HEK293T (cell line): Measurements from ENCODE around the gene REC8.

Source experiments
- CTCF ChIA-PET: fragments of 350-600 bp; formaldehyde crosslinking; extraction: SDS; loops from one replicate; lab custom pipeline; 2021; ENCODE audit warnings: antibody characterized with exemption, inconsistent platforms; lab: Yijun Ruan, JAX
- POLR2A ChIA-PET: fragments of 350-600 bp; formaldehyde crosslinking; extraction: SDS; loops from one replicate; lab custom pipeline; 2020; ENCODE audit warnings: antibody characterized with exemption, inconsistent platforms; lab: Yijun Ruan, JAX
- DNase-seq: peaks from one replicate; pipeline ENCODE4 v3.0.0; 2012; ENCODE audit warnings: mixed read lengths; ENCODE audit errors: extremely low spot score
- ARNT ChIP-seq: fragments of 450-650 bp; IDR thresholded peaks from 2 replicates; pipeline ENCODE4 v1.6.1; 2017; ENCODE audit warnings: mild to moderate bottlenecking
- BHLHE40 ChIP-seq: fragments of 450-650 bp; IDR thresholded peaks from 2 replicates; pipeline ENCODE4 v1.6.1; 2016; ENCODE audit warnings: mild to moderate bottlenecking, moderate library complexity, borderline replicate concordance
- CTBP1 ChIP-seq: fragments of 450-650 bp; IDR thresholded peaks from 2 replicates; pipeline ENCODE4 v1.6.1; 2016; ENCODE audit warnings: borderline replicate concordance
- ELF4 ChIP-seq: fragments of 450-650 bp; IDR thresholded peaks from 2 replicates; pipeline ENCODE4 v1.6.1; 2017; ENCODE audit warnings: antibody characterized with exemption
- FOXA1 ChIP-seq: fragments of 450-650 bp; IDR thresholded peaks from 2 replicates; pipeline ENCODE4 v1.6.1; 2016; ENCODE audit warnings: mild to moderate bottlenecking
- FOXK2 ChIP-seq: fragments of 450-650 bp; IDR thresholded peaks from 2 replicates; pipeline ENCODE4 v1.6.1; 2016; ENCODE audit warnings: mild to moderate bottlenecking
- FOXM1 ChIP-seq: fragments of 450-650 bp; IDR thresholded peaks from 2 replicates; pipeline ENCODE4 v1.6.1; 2017; ENCODE audit warnings: mild to moderate bottlenecking, borderline replicate concordance
- HDGF ChIP-seq: fragments of 450-650 bp; IDR thresholded peaks from 2 replicates; pipeline ENCODE4 v1.6.1; 2017; ENCODE audit warnings: antibody characterized with exemption, borderline replicate concordance
- L3MBTL2 ChIP-seq: fragments of 450-650 bp; conservative IDR thresholded peaks from 2 replicates; pipeline ENCODE4 v1.6.1; 2016; ENCODE audit warnings: mild to moderate bottlenecking
- LEF1 ChIP-seq: fragments of 450-650 bp; IDR thresholded peaks from 2 replicates; pipeline ENCODE4 v1.6.1; 2017; ENCODE audit warnings: mild to moderate bottlenecking, borderline replicate concordance
- NFRKB ChIP-seq: fragments of 450-650 bp; IDR thresholded peaks from 2 replicates; pipeline ENCODE4 v1.6.1; 2016; ENCODE audit warnings: mild to moderate bottlenecking, moderate library complexity
- SP1 ChIP-seq: fragments of 450-650 bp; IDR thresholded peaks from 2 replicates; pipeline ENCODE4 v1.6.1; 2017
- SUZ12 ChIP-seq: fragments of 450-650 bp; IDR thresholded peaks from 2 replicates; pipeline ENCODE4 v1.6.1; 2016; ENCODE audit warnings: mild to moderate bottlenecking
- TARDBP ChIP-seq: fragments of 450-650 bp; IDR thresholded peaks from 2 replicates; pipeline ENCODE4 v1.6.1; 2016
- ZNF384 ChIP-seq: fragments of 450-650 bp; IDR thresholded peaks from 2 replicates; pipeline ENCODE4 v1.6.1; 2016
- TF ChIP-seq, protein P1 (sequence below): fragments of 450-650 bp; IDR thresholded peaks from 2 replicates; pipeline ENCODE4 v1.6.1; 2016

REC8 gene

DNA sequence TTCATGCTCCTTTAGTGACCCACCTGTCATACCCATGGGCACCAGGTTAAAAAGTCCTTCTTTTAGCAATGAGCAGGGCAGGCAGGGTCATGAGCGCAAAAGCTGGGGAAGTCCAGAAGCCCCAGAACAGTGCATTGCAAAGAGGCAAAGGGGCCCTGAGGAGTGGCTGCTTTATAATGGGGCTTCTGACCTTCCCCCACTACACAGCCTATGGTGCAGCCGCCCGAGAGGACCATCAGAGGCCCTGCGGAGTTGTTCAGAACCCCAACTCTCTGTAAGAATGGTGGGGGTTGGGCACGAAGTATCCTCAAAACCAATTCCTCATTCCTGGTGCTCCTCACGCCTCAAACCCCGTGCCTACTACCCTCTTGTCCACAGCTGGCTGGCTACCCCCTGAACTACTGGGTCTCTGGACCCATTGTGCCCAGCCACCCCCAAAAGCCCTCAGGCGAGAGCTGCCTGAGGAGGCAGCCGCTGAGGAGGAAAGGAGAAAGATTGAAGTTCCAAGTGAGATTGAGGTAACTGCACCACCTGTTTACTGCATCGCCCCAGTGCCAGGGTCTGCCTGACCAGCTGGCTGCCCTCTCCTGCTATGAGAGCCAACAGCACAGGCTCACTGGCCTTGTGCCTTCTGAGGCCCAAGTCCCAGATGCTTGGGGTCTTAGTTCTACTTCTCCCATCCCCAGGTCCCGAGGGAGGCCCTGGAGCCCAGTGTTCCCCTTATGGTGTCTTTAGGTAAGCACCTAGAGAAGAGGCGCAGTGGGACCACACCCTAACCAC is 6.7 kb downstream of the REC8 start:
- TF ChIP-seq SUZ12: no peak
- TF ChIP-seq BHLHE40: no peak
- TF ChIP-seq, protein P1, sequence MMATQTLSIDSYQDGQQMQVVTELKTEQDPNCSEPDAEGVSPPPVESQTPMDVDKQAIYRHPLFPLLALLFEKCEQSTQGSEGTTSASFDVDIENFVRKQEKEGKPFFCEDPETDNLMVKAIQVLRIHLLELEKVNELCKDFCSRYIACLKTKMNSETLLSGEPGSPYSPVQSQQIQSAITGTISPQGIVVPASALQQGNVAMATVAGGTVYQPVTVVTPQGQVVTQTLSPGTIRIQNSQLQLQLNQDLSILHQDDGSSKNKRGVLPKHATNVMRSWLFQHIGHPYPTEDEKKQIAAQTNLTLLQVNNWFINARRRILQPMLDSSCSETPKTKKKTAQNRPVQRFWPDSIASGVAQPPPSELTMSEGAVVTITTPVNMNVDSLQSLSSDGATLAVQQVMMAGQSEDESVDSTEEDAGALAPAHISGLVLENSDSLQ: no peak
- no peak for TF ChIP-seq CTBP1
- no peak for TF ChIP-seq L3MBTL2
- TF ChIP-seq FOXA1: no peak
- TF ChIP-seq ZNF384: no peak
- TF ChIP-seq ARNT: no peak
- no peak for TF ChIP-seq ELF4
- TF ChIP-seq FOXK2: no peak
- no peak for TF ChIP-seq FOXM1
- TF ChIP-seq SP1: no peak
- no peak for TF ChIP-seq LEF1
- no peak for TF ChIP-seq TARDBP
- no peak for TF ChIP-seq NFRKB
- no peak for TF ChIP-seq HDGF
- ChIA-PET CTCF (interaction anchor here (1.2 kb wide), 1 partner anchor 17 kb away, joined by 4 read pairs; the partner anchor contains the start of gene IRF9), POLR2A (interaction anchor here (1.0 to 3.2 kb wide), 6 partner anchors 8 to 118 kb away, joined by 3 to 15 read pairs (median 6); partner anchors contain the start of genes EMC9, IPO4 and TM9SF1)

DNA sequence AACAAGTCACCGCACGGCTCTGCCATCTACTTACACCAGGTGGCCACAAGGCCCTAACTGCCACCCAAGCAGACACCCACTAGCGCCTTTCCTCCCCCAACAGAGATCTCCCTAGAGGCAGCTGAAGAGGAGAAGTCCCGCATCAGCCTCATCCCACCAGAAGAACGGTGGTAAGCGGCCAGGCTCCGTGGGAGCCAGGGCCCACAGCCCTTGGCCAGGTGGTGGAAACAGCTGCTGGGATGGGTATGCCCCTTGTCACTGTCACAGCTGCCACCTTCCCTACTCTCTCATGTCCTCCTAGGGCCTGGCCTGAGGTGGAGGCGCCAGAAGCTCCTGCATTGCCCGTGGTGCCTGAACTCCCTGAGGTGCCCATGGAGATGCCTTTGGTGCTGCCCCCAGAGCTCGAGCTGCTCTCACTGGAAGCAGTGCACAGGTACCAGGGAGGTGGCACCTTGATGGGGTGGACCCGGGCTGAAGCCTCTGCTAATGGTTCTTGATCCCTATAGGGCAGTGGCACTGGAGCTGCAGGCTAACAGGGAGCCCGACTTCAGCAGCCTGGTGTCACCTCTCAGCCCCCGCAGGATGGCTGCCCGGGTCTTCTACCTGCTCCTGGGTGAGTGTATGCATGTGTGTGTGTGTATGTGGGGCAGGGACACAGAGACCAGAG is 7.5 kb downstream of the REC8 start:
- ChIA-PET CTCF (interaction anchor here (1.2 to 2.1 kb wide), 2 partner anchors 18 kb away, joined by 4 to 10 read pairs; partner anchors contain the start of gene IRF9), POLR2A (interaction anchor here (0.7 to 3.2 kb wide), 8 partner anchors 9 to 117 kb away, joined by 3 to 15 read pairs (median 4); partner anchors contain the start of genes EMC9, IPO4, IRF9 and PCK2)
- DNase-seq: no peak
- TF ChIP-seq BHLHE40: no peak
- TF ChIP-seq TARDBP: no peak
- TF ChIP-seq NFRKB: no peak
- no peak for TF ChIP-seq ZNF384
- no peak for TF ChIP-seq FOXM1
- TF ChIP-seq L3MBTL2: no peak
- TF ChIP-seq SP1: no peak
- no peak for TF ChIP-seq ELF4
- TF ChIP-seq FOXK2: no peak

More for the DNA sequence above, 6.7 kb downstream of the REC8 start:
- DNase-seq: no peak

DNA sequence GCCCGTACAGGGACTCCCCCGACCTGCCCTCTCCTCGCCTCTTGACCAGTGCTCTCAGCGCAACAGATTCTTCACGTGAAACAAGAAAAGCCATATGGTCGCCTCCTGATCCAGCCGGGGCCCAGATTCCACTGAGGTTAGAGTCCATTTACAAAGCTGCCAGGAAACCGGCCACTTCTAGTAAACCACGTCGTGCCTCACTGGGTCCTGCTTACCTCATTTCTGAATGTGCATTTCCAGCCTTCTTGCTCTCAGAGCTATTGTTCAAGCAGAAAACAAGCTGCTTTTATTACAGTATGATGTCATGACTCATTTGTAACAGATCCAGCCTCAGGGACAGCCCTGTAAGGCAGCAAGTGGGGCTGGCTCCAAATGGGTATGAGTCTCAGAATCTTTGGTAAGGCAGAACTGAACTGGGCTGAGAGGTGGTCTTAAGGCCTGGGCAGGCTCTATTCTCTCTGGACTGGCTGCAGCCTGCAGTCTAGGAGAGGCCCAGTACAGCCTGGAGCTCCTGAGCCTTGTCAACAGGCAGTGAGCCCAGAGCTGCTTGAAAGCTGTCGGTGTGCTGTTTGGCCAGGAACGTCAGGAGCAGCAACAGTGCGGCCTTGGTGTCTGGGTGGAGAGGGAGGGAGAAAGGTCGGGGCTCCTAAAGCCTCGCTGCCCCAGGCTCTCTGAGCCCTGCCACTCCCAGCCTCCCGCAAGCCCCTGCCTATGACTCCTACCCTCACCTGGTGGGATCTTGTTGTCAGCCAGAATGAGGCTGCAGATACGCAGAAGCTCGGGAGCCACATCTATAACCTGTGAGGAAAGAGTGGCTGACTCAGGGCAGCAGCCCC is 8.3 kb downstream of the REC8 start:
- CTCF ChIA-PET: interaction anchor here (2.1 kb wide), 1 partner anchor 19 kb away, joined by 10 read pairs; the partner anchor contains the start of gene IRF9
- TF ChIP-seq FOXK2: no peak
- no peak for TF ChIP-seq ARNT
- TF ChIP-seq CTBP1: no peak
- no peak for TF ChIP-seq FOXM1
- TF ChIP-seq TARDBP: no peak
- TF ChIP-seq LEF1: no peak
- no peak for TF ChIP-seq HDGF
- TF ChIP-seq, protein P1: no peak
- TF ChIP-seq ZNF384: no peak
- no peak for TF ChIP-seq BHLHE40
- no peak for TF ChIP-seq FOXA1
- TF ChIP-seq L3MBTL2: no peak
- no peak for TF ChIP-seq SP1
- TF ChIP-seq SUZ12: no peak
- no peak for TF ChIP-seq ELF4
- TF ChIP-seq NFRKB: no peak
- POLR2A ChIA-PET: interaction anchor here (1.2 to 3.2 kb wide), 9 partner anchors 9 to 86 kb away, joined by 3 to 15 read pairs (median 5); partner anchors contain the start of genes DCAF11, EMC9, IPO4 and IRF9
- no peak for DNase-seq

DNA sequence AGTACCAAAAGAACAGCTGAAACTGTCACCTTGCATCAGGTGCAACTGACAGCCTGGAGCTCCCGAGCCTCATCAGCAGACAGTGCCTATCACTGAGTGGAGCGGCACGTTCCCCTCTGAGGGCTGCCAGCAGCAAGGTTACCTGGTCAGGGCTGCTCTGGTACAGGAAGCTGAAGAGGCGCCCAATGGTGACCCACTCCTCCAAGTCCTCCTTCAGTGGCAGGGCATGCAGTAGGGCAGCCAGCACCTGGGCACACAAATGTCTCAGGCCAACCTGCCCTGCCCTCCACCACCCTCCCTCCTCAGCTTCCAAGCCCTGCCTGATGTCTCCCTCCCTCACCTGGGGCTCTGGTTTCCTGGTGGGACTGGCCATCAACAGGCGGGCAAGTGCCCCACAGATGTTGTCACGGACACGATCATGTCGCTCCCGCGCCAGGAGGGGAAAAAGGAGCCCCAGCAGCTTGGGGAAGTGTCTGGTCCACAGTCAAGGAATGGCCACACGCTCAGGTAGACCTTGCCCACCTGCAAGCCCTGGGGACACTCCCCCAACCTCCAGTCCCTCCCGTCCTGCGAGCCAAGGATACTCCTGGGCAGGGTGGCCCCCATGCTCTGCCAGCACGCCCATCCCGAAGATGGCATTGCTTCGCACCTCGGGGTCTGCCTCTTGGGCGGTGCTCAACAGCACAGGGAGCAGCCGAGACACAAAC is 9.6 kb downstream of the REC8 start:
- ChIA-PET POLR2A (interaction anchor here (1.3 to 3.2 kb wide), 5 partner anchors 7 to 68 kb away, joined by 4 to 15 read pairs (median 7); partner anchors contain the start of genes DCAF11, IPO4, IRF9 and NRL), CTCF (interaction anchor here (1.1 to 2.1 kb wide), 2 partner anchors 20 to 123 kb away, joined by 3 to 10 read pairs; partner anchors contain the start of gene IRF9)
- TF ChIP-seq CTBP1: no peak
- no peak for TF ChIP-seq FOXA1
- no peak for TF ChIP-seq ELF4
- no peak for DNase-seq

DNA sequence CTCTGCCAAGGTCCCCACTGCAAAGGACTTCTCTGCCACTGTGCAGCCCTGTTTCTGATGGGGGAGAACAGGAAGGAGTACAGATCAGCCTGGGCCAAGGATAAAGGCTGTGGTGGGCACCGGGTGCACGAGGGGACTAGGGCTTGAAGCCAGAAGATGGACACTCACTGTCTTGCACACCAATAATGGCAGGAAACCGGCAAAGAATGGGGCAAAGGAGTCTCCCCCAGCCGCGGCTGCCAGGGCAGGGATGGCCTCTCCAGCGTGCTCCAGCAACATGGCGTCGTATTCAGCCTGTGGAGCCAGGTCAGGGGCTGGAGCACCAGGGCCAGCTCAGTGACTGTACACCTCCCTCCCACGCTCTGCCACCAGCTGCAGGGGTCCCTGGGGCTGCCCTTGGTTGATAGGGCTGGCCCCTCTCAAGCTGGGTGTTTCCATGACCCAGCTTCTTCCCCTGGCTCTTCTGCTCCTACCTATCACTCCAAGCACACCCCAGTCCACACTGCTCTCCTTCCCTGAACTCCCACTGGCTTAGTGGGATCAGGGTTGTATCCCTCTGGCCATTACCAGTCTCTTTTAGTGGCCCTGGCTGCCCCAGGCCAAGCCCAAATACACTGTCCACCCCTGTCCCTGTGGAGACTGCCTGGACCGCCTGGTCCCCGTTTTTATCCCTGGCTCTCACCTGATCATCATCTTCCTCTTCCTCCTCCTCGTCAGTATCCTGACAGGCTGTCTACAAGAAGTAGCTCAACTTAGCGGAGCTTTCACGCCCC is 10.4 kb downstream of the REC8 start:
- CTCF ChIA-PET: interaction anchor here (1.1 kb wide), 1 partner anchor 124 kb away, joined by 3 read pairs; no protein-coding TSS in a partner anchor
- DNase-seq: no peak
- TF ChIP-seq NFRKB (no peak), BHLHE40 (no peak), TARDBP (no peak), ZNF384 (no peak), CTBP1 (no peak), SUZ12 (no peak), L3MBTL2 (no peak)
- POLR2A ChIA-PET: interaction anchor here (0.8 to 1.0 kb wide), 2 partner anchors 31 to 41 kb away, joined by 3 to 4 read pairs; partner anchors contain the start of genes CHMP4A and EMC9
